Measurements from ENCODE around the gene AMPD2.

Gene AMPD2

GRCh38 chr1:109617291-109617801 is 2.3 kb upstream of the AMPD2 start:
- DNase-seq = no peak

GRCh38 chr1:109618661-109619575 is 719 bp upstream of the AMPD2 start:
- DNase-seq = no peak

- no peak for DNase-seq
Observed at GRCh38 chr1:109620401-109620791, 759 bp downstream of the AMPD2 start.

- DNase-seq = peak; percentile 46
Observed at GRCh38 chr1:109620841-109621286, 1.2 kb downstream of the AMPD2 start.

GRCh38 chr1:109621379-109622136 is 1.9 kb downstream of the AMPD2 start:
- no peak for DNase-seq

- no peak for DNase-seq
Observed at GRCh38 chr1:109622137-109622892, 2.7 kb downstream of the AMPD2 start.

- DNase-seq = no peak
Observed at GRCh38 chr1:109622895-109623294, 3.3 kb downstream of the AMPD2 start.

- DNase-seq = no peak
Observed at GRCh38 chr1:109623601-109624161, 4.0 kb downstream of the AMPD2 start.

- peak; percentile 32 for DNase-seq
Observed at GRCh38 chr1:109624201-109625010, 4.8 kb downstream of the AMPD2 start.

- no peak for DNase-seq
Observed at GRCh38 chr1:109625176-109625575, 5.5 kb downstream of the AMPD2 start.

- DNase-seq = no peak
Observed at GRCh38 chr1:109625601-109626560, 6.2 kb downstream of the AMPD2 start.

- no peak for DNase-seq
Observed at GRCh38 chr1:109626682-109627408, 7.2 kb downstream of the AMPD2 start.

GRCh38 chr1:109627692-109628399 is 8.2 kb downstream of the AMPD2 start:
- DNase-seq = no peak

GRCh38 chr1:109628540-109629321 is 9.1 kb downstream of the AMPD2 start:
- no peak for DNase-seq

GRCh38 chr1:109629372-109630030 is 9.9 kb downstream of the AMPD2 start:
- DNase-seq = no peak

GRCh38 chr1:109630081-109630897 is 10.7 kb downstream of the AMPD2 start:
- DNase-seq = no peak

Measured in NCI-H1436 treated with DMSO at 0.1 percent for 48 hours (cell line).